ENCODE measurements around the gene ARRDC5. TPM values are rescaled to one million over a fixed set of nuclear protein-coding genes. Genes with fewer than 3 reads are reported as not detected.
A peak's percentile ranks its signal among the peaks of the same experiment; 100 is the strongest.

ARRDC5 gene
- total and polyA plus RNA-seq, 2 of the 13 experiments (the other 11 are each of a cell fraction or from before 2014, with no cell fraction given): not detected

- TF ChIP-seq TFAP4 (IDR thresholded peaks at IDR 0.05; ENCODE audit: borderline replicate concordance, low read depth) (peak; percentile 43; the same call in 1 of the 2 replicates), ZNF737 (CRISPR knock-in tag; IDR thresholded peaks at IDR 0.05; ENCODE audit: borderline replicate concordance) (no peak), ZNF432 (CRISPR knock-in tag; IDR thresholded peaks at IDR 0.05; ENCODE audit: borderline replicate concordance) (no peak), ZNF414 (CRISPR knock-in tag; IDR thresholded peaks at IDR 0.05) (0 out of 2 replicates have a peak, but pooled peaks have one; percentile 29), GATAD1 (CRISPR knock-in tag; IDR thresholded peaks at IDR 0.05) (no peak; the same call in 1 of the 2 replicates), ZNF503 (CRISPR knock-in tag; IDR thresholded peaks at IDR 0.05) (no peak), DDIT3 (CRISPR knock-in tag; IDR thresholded peaks at IDR 0.05) (no peak), ARHGAP35 (CRISPR knock-in tag; IDR thresholded peaks at IDR 0.05; ENCODE audit: borderline replicate concordance) (no peak), ZC3H4 (CRISPR knock-in tag; IDR thresholded peaks at IDR 0.05; ENCODE audit: borderline replicate concordance) (no peak), AFF4 (CRISPR knock-in tag; IDR thresholded peaks at IDR 0.05) (no peak), ZFP37 (CRISPR knock-in tag; IDR thresholded peaks at IDR 0.05; ENCODE audit: borderline replicate concordance) (no peak), ZFX (CRISPR knock-in tag; IDR thresholded peaks at IDR 0.05; ENCODE audit: low read depth) (peak; percentile 47; the same call in 1 of the 2 replicates)
Measured at GRCh38 chr19:4851551-4852290, 51.0 kb downstream of the ARRDC5 start (continued).
